ENCODE measurements around the gene MFAP4.

GRCh38 chr17:19372439-19372838 lies 14.6 kb downstream of the MFAP4 start:
- no peak for TF ChIP-seq CTCF (conservative IDR thresholded peaks at IDR 0.05)
- TF ChIP-seq EZH2 (IDR thresholded peaks at IDR 0.05; ENCODE audit: low read depth): no peak

Data from PC-9 (cell line).